Psoas muscle (tissue), 8 donors: ENCODE results near the gene CHRND. TPM values are rescaled to one million over a fixed set of nuclear protein-coding genes. Genes with fewer than 3 reads are reported as not detected.
A peak's percentile ranks its signal among the peaks of the same experiment; 100 is the strongest.

ENCODE experiments used
- ATAC-seq, 4 donors: fragments of 200-7000 bp; cut with Tn5 transposase; one replicate each; pipeline ENCODE4 v1.9.1; 2020; ENCODE audit warnings: moderate library complexity in 3 of 4, mild to moderate bottlenecking in 2 of 4
- DNase-seq, 2 donors: peaks; one replicate each; pipeline ENCODE4 v3.0.0-alpha.2; 2020
- H3K27ac ChIP-seq: fragments of 200-600 bp; one replicate; pipeline ENCODE4 v1.8.0; 2022
- H3K27me3 ChIP-seq, 3 donors: fragments of 200-600 bp in 1 of 3; one replicate each; pipeline versions ENCODE4 v1.6.1 to v1.8.0; 2013 to 2022; ENCODE audit warnings: low read length in 2 of 3, mild to moderate bottlenecking in 2 of 3, moderate library complexity in 1 of 3; ENCODE audit not compliant: insufficient read depth in 3 of 3
- H3K36me3 ChIP-seq, 2 donors: fragments of 200-600 bp in 1 of 2; one replicate each; pipeline versions ENCODE4 v1.6.1 to v1.8.0; 2013 to 2022; ENCODE audit warnings: low read depth in 1 of 2, mild to moderate bottlenecking in 1 of 2, moderate library complexity in 1 of 2; ENCODE audit not compliant: insufficient read depth in 1 of 2
- H3K4me1 ChIP-seq: fragments of 200-600 bp; one replicate; pipeline ENCODE4 v1.8.0; 2022
- H3K4me3 ChIP-seq: fragments of 200-600 bp; one replicate; pipeline ENCODE4 v1.8.0; 2022; ENCODE audit warnings: mild to moderate bottlenecking
- H3K9me3 ChIP-seq: fragments of 200-600 bp; one replicate; pipeline ENCODE4 v1.8.0; 2022
- WGBS, 3 donors: extraction: QIAGEN DNeasy Blood & Tissue Kit; methylation state at CpG; one replicate each; pipeline versions ENCODE4 v1.1.6 to v1.1.7; 2013; 5-methylcytosine and 5-hydroxymethylcytosine counted together
- intact Hi-C, 2 donors: fragments of 100-400 bp; cut with DNase I; formaldehyde crosslinking; loops; one replicate each; pipeline versions ENCODE4 v1.11.0 to v1.14.2; 2022
- polyA plus RNA-seq, 3 donors: library from polyadenylated mRNA; stranded (reverse); fragments of 200-250 nt; gene quantifications; one replicate each; pipeline ENCODE4 v1.2.3, GENCODE V29; 2013
- total RNA-seq, 4 donors: library from RNA; stranded (reverse); fragmentation: NEBNext Ultra II Directional in 2 of 4; extraction: Animal tissue kit (Norgen Biotek cat#: 25700) in 2 of 4; gene quantifications; one replicate each; pipeline versions ENCODE4 v1.2.1 to v1.2.4, GENCODE V29; 2021 to 2023
- TF ChIP-seq, protein P1 (sequence below): fragments of 200-600 bp; IDR thresholded peaks from one replicate; pipeline ENCODE4 v1.8.0; 2022; ENCODE audit warnings: antibody characterized with exemption
- donor health status: healthy with polysubstance abuse.
- donor health status: DM: no; HTN: no; CAD: no; lungs with moderate emphysema.
- donor health status: Bipolar disorder and iron deficiency.
- donor health status: healthy.
- donor health status: DM: yes; HTN: yes; CAD: no.
- donor health status: DM: no; HTN: no; CAD: no.
- donor health status: DM: no; HTN: no; CAD: no.
- donor health status: DM: yes; HTN: yes; CAD: no.

The CHRND gene
- total and polyA plus RNA-seq, 7 donors, result 6.5 to 300 (median 58.8) TPM

- peaks cover 0 to 12% (median 0%) of the 10 kb centered on the region in 3 donors for H3K27me3 ChIP-seq
- 89 to 94% (median 90%) methylated on average over 12 to 14 of the region's 14 CpGs for WGBS, 3 donors
- ATAC-seq (no peak), DNase-seq (no peak)
- TF ChIP-seq, protein P1, sequence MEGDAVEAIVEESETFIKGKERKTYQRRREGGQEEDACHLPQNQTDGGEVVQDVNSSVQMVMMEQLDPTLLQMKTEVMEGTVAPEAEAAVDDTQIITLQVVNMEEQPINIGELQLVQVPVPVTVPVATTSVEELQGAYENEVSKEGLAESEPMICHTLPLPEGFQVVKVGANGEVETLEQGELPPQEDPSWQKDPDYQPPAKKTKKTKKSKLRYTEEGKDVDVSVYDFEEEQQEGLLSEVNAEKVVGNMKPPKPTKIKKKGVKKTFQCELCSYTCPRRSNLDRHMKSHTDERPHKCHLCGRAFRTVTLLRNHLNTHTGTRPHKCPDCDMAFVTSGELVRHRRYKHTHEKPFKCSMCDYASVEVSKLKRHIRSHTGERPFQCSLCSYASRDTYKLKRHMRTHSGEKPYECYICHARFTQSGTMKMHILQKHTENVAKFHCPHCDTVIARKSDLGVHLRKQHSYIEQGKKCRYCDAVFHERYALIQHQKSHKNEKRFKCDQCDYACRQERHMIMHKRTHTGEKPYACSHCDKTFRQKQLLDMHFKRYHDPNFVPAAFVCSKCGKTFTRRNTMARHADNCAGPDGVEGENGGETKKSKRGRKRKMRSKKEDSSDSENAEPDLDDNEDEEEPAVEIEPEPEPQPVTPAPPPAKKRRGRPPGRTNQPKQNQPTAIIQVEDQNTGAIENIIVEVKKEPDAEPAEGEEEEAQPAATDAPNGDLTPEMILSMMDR, result no peak
- intact Hi-C loops, result loop anchor here in 1 of 2 donors (2.0 to 5.0 kb wide), 4 partner anchors 74 to 614 kb away; no protein-coding TSS in a partner anchor
- H3K36me3 ChIP-seq, result no peaks in the 10 kb centered on the region
- no peak overlapping the region for H3K27ac ChIP-seq
- H3K9me3 ChIP-seq, result no peaks in the 10 kb centered on the region
- H3K4me1 ChIP-seq, result peaks cover 33% of the 10 kb centered on the region
- H3K4me3 ChIP-seq, result no peak overlapping the region
These were observed 4.9 kb upstream of the CHRND start for GRCh38 chr2:232521098-232521497.

GRCh38 chr2:232521959-232522622, 3.9 kb upstream of the CHRND start:
- intact Hi-C loops, result loop anchor here (2.0 to 5.0 kb wide), 5 partner anchors 35 to 615 kb away; partner anchors contain the start of gene ECEL1 (in 1 of the 2)
- Histone ChIP-seq H3K27me3 (peaks cover 0 to 12% (median 0%) of the 10 kb centered on the region in 3 donors), H3K4me3 (peak overlapping the region; percentile 81), H3K27ac (peak overlapping the region; percentile 41), H3K4me1 (peaks cover 33% of the 10 kb centered on the region), H3K36me3 (no peaks in the 10 kb centered on the region), H3K9me3 (no peaks in the 10 kb centered on the region)
- peak; percentile 19 to 52 (median 32) for ATAC-seq
- WGBS, 3 donors, result 3% methylated on average over 22 to 66 of the region's 66 CpGs
- TF ChIP-seq, protein P1, result peak; percentile 95
- peak; percentile 70 to 86 for DNase-seq

GRCh38 chr2:232522623-232523401, 3.1 kb upstream of the CHRND start:
- 35 to 43% (median 38%) methylated on average over 39 to 46 of the region's 46 CpGs for WGBS, 3 donors
- Histone ChIP-seq H3K27me3 (peaks cover 0 to 12% (median 0%) of the 10 kb centered on the region in 3 donors), H3K4me3 (peak overlapping the region; percentile 81), H3K4me1 (peaks cover 39% of the 10 kb centered on the region), H3K36me3 (peaks cover 0 to 4% of the 10 kb centered on the region in 2 donors), H3K9me3 (no peaks in the 10 kb centered on the region), H3K27ac (peak overlapping the region; percentile 98)
- TF ChIP-seq, protein P1, result no peak
- no peak for ATAC-seq
- no peak for DNase-seq
- intact Hi-C loops, result loop anchor here (2.0 to 5.0 kb wide), 5 partner anchors 36 to 616 kb away; partner anchors contain the start of gene ECEL1 (in 1 of the 2)

DNA sequence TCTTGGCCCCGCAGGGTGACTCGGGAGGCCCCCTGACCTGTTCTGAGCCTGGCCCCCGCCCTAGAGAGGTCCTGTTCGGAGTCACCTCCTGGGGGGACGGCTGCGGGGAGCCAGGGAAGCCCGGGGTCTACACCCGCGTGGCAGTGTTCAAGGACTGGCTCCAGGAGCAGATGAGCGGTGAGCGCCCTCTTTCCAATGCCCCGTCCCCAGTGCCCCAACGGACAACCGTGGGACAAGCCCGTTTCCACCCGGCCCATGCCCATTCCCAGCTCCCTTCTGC, 2.6 kb upstream of the CHRND start:
- Histone ChIP-seq H3K27ac (peak overlapping the region; percentile 98), H3K4me1 (peaks cover 43% of the 10 kb centered on the region), H3K4me3 (peak overlapping the region; percentile 81), H3K36me3 (peaks cover 0 to 5% of the 10 kb centered on the region in 2 donors), H3K9me3 (no peaks in the 10 kb centered on the region), H3K27me3 (peaks cover 0 to 12% (median 0%) of the 10 kb centered on the region in 3 donors)
- ATAC-seq, result peak in 1 of 4 donors; percentile 0
- intact Hi-C loops, result loop anchor here (2.0 to 5.0 kb wide), 5 partner anchors 37 to 616 kb away; partner anchors contain the start of gene ECEL1 (in 1 of the 2)
- TF ChIP-seq, protein P1, result no peak
- 15 to 34% (median 23%) methylated on average over 16 of the region's 16 CpGs for WGBS, 3 donors
- no peak for DNase-seq
